Measurements from ENCODE around the gene SLC37A3.
"Not testable (repeated sequence)": the region's sequence is repeated elsewhere in the genome, so short reads cannot be mapped to it uniquely, and the experiment has no call there.

SLC37A3 gene, protein sequence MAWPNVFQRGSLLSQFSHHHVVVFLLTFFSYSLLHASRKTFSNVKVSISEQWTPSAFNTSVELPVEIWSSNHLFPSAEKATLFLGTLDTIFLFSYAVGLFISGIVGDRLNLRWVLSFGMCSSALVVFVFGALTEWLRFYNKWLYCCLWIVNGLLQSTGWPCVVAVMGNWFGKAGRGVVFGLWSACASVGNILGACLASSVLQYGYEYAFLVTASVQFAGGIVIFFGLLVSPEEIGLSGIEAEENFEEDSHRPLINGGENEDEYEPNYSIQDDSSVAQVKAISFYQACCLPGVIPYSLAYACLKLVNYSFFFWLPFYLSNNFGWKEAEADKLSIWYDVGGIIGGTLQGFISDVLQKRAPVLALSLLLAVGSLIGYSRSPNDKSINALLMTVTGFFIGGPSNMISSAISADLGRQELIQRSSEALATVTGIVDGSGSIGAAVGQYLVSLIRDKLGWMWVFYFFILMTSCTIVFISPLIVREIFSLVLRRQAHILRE

DNA sequence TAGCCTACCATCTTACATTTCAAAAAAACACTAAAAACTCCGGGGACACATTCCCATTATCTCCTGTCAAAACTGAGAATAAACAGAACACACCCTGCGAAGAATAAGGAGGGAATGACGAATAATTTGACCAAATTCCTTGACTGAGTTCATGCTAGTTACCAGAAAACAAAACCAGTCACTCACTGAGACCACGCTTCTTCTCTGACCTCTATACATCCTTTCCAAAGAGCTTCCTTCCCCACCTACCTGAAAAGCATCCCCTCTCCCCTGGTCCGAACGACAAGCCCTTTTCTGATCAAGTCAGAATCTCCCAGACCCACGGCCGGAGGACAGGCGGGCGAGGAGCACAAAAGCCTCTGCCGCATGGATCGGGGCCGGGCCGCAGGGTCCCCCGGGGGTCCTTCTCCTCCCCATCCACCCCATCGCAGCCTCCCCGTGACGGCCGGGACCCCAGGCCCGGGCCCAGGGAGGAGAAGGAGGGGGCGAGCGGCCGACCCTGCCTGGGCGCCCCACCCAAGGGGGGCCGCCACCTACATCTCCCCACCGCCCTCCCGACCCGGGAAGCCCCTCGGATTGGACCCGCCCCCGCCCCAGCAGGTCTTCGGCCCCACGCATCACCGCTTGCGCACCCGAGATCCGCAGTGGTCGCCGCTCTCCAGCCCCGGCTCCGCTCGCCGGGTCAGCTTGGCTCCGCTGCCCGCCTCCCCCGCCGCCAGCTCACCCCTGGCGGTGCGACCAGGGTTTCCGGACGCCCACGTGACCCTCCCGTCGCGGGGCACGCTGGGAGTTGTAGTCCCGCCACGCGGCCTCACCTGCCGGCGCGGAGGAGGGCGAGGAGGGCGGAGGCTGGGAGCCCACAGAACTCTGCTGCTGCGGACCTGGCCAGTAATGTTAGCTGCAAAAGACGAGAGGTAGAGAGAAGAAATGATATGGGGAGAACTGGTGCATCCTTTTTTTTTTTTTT is at the start of gene SLC37A3:
Gene SLC37A3, minus strand, starts transcription at position 747 of the 967 bp plus-strand sequence. CDS start 16,004 bp downstream, outside the sequence.
- DNase-seq: peak; percentile 61

DNA sequence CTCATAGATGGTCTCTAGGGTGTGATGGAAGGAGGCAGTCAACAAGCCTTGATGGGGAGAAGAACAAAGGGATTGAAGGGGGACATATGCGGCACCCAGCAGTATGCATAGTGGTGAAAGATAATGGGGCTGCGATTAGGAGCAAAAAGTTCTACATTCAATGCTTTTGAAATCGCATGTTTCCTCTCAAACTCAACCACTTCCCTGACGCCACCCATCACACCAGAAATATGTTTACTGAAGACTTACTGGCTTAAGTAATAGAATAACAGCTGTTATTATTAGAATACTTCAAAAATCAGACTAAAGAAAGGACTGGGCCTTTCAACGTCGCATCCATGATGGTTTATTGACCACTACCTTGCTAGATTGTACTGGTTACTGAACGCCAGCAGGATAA is 49.5 kb upstream of the SLC37A3 start:
- no peak for DNase-seq

DNA sequence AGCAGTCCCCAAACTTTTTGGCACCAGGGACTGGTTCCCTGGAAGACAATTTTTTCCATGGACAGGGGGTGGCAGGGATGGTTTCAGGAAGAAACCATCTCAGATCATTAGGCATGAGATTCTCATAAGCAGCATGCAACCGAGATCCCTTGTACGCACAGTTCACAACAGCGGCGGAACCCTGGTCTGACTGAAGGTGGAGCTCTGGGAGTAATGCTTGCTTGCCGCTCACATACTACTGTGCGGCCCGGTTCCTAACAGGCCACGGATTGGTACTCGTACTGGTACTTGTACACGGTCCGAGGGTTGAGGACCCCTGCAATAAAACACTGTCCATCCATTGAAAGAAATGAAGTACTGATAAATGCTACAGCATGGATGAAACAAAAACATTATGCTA is 48.1 kb upstream of the SLC37A3 start:
- no peak for DNase-seq

DNA sequence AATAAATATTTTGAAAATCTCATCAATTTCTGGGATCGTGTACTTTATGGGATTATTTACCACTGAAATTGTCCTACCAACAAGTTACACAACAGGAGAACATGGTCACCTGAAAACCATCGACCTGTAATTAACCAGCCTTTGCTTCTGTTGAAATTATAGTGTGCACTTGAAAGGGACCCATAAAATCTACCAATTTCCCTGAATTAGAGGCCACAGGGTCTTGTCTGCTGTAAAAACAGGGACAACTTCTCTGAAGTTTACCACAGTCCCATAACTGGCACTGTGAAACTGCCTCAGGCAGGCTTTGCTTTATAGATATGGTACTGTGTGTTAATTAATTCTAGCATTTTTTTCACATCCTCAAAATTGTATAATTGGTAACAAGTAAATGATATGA is 43.2 kb upstream of the SLC37A3 start:
- no peak for DNase-seq

DNA sequence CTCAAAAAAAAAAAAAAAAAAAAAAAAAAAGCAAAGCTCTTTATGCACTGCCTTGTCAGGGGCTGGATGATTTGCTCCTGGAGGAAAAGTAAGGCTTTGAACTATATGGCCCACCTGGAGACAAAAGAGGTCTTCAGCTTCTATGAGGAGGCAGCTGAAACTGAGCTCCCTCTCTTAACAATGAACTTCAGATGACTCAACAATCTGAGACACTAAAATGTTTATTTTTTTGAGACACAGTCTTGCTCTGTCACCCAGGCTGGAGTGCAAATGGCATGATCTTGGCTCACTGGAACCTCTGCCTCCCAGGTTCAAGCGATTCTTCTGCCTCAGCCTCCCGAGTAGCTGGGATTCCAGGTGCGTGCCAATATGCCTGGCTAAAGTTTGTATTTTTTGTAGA is 42.3 kb upstream of the SLC37A3 start:
- no peak for DNase-seq

DNA sequence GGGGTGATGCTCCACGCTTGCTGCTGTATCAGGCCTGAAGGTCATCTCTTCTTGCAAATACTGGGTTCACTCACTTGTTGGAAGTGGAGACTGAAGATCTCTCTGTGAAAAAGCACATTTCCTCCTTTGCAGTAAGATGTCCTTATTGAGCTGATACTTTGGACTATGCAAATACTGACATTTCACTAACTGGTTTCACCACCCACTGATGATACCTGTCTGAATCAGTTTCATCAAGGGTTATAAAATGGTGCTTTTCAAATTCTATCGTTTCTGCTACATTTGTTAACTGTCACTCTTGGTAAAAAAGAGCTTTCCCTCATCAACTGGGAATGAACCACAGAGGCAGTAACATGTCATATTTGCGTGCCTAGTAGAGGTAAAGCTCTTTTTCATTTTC is 41.0 kb upstream of the SLC37A3 start:
- no peak for DNase-seq

DNA sequence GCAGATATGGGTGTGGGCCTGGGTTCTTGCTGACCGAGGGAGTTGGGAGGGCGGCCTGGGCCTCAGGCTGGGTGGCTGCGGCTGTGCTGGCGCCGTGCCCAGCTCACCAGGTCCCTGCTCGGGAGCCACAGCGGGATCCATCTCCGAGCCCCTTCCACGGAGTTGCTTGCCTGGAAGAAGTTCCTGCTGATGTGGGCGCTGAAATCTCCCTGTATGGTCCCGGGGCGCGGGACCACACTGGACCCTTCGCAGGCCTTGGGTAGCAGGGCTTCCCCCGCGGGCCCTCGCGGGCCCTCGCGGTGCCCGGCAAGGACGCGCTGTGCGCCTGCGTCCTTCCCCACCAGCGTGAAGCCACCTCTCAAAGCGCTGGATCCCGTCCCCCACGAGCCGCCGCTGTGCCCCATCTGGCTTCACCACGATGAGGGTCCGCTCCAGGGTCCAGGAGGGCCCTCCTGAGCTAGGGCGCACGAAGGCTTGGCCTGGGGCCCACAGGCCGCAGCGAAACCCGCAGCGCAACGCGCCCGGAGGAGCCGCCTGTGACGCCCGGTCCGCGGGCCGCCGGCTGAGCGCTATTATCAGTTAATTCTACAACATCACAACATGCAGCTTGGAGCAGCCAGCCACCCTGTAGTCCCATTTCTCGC is 37.0 kb upstream of the SLC37A3 start:
- no peak for DNase-seq

DNA sequence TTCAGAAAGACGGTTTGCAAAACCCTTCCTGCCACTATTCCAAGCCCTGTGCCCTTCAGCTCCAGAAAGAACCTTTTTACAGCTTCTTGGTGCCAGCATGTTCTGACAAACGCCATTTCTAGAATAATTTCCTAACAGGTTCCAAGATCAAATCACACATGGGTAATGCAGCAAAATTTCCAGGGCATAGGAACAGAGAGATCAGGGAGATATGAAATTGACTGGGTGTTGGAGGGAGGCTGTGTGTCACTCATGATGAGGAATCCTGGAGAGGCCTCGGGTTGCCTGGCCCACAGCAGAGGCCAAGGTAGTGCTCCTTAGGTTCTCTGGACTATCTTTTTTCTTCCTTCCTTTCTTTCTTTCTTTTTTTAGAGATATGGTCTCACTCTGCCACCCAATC is 35.1 kb upstream of the SLC37A3 start:
- DNase-seq: no peak

DNA sequence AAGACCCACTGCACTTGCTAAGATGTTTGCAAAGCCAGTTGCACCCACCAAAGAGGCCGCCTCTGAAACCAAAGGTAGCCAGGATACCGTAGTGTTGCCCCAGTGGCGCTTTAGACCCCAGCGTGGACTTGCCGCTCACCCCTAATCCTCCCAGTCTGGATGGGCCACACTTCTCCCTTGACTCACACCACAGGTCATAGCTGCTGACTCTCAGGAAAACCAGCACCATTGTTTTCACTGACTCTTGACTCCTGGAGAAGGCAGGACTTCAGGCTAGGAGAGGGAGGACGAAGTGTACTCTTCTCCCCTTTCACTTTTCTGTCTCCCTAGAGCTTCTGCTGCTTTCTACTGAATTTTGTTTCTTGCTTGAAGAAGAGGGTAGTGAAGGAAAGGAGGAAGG is 27.8 kb upstream of the SLC37A3 start:
- no peak for DNase-seq

DNA sequence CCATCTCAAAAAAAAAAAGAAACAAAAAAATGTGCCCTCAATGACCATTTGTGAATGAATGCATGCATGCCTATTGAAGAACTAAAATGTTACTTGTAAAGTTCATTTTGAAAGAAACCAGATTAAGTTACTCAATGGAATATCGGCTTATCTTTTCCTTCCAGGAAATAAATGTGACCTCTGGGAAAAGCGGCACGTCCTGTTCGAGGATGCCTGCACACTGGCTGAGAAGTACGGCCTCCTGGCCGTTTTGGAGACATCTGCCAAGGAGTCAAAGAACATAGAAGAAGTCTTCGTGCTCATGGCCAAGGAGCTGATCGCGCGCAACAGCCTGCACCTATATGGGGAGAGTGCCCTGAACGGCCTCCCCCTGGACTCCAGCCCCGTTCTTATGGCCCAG is 27.4 kb upstream of the SLC37A3 start:
- no peak for DNase-seq

DNA sequence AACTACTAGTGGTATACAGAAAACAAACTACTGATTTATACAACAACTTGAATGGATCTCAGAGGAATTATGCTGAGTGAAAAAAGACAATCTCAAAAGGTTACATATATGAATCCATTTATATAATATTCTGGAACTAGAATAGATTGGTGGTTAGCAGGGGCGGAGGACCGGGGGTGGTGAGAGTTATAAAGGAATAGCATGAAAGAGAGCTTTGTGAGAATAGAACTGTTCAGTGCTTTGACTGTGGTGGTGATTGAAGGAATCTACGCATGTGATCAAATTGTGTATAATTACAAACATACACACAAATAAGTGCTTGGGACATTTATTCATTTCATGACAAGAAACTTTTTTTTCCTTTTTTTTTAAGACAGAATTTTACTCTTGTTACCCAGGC is 25.2 kb upstream of the SLC37A3 start:
- DNase-seq: no peak

DNA sequence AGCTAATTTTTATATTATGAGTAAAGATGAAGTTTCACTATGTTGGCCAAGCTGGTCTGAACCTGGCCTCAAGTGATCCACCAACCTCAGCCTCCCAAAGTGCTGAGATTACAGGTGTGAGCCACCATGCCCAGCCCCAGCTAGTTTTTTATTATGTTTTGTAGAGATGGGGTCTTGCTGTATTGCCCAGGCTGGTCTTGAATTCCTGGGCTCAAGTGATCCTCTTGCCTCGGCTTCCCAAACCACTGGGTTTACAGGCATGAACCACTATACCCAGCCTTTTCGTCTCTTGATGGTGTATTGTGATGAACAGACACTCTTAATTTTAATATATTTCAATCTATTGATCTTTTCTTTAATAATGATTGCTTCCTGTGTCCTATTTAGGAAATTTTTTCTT is 23.2 kb upstream of the SLC37A3 start:
- no peak for DNase-seq

DNA sequence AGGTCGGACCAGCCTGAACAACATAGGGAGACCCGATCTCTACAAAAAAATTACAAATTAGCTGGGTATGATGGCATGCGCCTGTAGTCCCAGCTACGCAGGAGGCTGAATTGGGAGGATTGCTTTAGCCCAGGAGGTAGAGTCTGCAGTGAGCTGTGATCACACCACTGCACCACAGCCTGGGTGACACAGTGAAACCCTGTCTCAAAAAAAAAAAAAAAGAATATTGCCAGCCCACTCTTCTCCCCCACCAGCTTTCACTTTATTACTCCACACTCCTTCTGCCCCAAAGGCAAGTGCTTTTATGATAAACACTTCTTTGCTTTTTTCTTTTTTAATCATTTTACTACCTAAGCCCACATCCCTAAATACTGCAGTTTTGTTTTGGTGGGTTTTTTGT is 20.3 kb upstream of the SLC37A3 start:
- no peak for DNase-seq

DNA sequence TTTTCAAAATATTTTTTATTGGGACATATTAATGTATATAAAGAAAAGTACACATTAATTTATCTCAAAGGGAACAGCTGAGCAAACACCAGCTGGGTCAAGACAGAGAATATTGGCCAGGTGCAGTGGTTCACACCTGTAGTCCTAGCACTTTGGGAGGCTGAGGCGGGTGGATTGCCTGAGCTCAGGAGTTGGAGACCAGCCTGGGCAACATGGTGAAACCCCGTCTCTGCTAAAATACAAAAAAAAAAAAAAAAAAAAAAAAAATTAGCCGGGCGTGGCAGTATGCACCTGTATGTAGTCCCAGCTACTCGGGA is 19.8 kb upstream of the SLC37A3 start:
- peak; percentile 88 for DNase-seq

DNA sequence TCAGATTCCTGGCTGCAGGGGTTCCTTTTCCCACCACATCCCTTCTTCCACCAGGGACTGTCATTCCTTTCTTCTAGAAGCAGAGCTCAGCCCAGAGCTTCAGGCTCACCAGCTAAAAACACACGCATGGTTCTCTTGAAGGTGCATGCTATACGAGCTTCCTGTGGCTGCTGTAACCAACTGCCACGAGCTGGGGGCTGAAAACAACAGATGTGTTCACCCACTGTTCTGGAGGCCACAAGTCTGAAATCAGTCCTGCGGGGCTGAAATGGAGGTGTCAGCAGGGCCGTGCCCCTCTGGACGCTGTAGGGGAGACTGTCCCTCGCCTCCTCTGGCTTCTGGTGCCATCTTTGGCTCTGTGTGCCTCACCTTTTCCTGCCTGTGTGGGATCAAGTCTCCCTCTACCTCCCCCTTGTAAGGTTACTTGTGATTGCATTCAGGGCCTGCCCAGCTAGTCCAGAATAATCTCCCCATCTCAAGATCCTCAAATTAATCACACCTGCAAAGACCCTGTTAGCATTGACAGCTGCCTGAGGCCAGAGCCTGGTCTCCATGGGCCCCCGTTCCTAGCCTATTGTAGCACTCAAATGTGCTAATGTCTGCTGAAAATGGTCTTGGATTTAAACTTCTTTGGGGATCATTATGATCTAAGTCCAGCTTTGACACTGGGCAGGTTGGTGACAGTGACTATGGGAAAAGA is 19.3 kb upstream of the SLC37A3 start:
- peak; percentile 49 for DNase-seq

DNA sequence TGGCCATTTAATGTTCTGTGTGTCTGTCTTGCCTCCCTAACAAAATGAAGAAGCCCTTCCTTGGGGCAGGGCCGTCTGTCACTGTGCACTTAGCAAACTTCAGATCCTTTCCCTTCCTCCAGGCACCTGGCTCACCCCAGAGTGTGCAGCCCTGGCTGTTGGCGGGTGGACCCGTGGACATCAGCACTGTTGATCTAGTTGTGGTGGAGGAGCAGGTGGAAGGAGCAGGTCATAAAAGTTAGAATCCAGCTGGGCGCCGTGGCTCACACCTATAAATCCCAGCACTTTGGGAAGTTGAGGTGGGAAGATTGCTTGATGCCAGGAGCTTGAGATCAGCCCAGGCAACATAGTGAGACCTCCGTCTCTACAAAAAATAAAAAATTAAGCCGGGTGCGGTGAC is 18.2 kb upstream of the SLC37A3 start:
- peak; percentile 42 for DNase-seq

DNA sequence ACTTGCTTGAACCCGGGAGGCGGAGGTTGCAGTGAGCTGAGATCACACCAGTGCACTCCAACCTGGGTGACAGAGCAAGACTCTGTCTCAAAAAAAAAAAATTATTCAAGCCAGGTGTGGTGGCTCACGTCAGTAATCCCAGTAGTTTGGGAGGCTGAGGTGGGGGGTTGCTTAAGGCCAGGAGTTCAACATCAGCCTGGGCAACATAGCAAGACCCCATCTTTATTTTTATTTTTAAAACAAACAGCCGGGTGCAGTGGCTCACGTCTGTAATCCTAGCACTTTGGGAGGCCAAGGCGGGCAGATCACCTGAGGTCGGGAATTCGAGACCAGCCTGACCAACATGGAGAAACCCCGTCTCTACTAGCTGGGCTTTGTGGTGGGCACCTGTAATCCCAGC is 17.5 kb upstream of the SLC37A3 start:
- not testable (repeated sequence) for DNase-seq

DNA sequence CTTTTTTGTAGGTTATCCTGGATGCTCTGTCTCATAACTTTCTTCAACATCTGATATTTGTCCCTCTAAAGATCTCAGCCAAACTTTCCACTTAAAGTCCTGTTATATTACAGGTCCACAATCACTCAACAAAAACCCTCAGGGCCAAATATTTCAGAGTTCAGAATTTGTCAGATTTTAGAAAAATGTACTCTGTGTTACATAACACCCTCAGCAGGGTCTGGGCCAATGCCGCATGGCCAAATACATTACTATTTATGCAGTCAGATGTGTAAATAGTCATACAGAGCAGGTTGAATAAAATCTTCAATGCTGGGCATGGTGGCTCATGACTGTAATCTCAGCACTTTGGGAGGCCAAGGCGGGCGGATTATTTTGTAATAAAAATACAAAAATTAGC is 17.0 kb upstream of the SLC37A3 start:
- no peak for DNase-seq

DNA sequence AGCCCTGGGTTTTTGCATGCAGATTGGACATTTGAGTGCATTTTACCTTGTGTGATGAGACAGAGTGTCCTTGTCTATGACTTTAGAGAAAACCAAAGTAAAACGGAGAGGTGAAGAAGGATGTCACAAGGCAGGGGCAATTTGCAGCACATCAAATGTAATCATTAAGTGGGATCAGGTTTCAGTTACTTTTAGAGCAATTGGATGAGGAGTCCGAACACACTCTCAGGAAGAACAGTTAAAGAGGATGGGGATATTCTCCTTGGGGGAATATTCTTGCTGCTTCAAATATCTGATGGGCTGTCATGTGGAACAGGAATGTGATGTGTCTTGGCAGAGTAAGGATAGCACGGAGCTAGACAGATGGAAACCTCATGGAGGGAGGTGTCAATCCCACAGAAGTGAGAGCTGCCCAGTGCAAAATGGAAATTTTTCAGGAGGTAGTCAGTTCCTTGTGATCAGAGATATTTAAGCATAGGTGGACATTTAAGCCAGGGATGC is 6.3 kb upstream of the SLC37A3 start:
- DNase-seq: no peak

DNA sequence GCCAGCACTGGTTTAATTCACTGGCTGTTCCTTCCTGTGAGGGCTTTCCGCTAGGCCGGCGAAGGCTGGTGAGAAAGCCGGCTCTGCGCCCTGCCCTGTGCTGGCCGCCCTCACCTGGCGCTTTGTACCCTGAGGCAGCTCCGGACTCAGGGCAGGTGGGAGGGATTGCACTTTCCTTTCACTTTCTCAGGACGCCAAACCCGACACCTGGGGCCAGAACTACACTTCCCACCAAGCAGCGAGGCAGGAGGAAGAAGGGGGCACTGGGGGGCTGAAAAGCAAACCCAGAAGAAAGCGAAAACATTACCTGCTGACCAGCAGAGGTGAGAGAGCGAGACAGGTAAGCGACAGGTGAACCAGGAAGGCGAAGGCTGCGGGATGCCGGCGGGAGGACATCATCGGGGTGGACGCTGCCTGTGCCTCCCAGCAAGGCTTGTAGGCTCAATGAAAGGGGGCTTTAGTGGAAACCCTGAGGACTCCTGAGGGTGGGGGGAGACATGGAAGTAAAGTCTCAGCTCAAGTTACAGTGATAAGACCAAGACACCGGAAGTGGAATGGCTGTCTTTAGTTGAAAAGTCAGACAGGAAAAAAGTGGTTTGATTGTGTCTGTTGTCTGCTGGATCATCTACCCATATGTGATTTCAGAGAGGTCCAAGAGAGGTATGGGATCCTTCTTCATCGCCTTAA is 5.7 kb upstream of the SLC37A3 start, which contains the start of gene RAB19:
Gene RAB19, plus strand, starts transcription at position 181 of the 687 bp plus-strand sequence. CDS start 3,589 bp downstream, outside the sequence.
- peak; percentile 42 for DNase-seq

DNA sequence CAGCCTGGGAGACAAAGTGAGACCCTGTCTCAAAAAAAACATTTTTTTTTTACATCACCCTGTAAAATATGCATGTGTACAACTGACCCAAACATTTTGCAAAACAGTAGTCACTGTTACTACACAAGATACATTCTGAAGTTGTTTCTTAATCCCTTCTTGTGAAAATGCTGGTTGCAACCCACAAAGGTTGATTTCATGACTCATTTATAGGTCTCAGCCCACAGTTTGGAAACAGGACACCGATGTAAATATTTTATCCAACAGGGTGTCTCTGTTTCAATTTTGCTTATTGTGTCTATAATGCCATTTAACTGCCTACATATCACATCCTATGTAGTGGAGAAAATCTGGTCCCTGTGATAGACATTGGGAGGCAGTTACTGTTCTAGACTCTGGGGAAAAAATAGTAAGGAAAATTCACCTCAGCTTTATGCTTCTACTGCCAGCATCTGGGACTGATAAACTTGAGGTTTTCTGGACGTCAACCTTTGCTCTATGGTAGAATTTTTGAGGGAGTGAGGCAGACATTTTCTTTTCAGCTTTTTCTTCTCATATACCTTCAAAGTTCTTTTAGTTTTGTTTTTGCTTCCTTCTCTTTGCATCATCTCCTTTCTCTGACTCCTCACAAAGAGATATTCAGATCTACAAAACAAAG is 4.0 kb upstream of the SLC37A3 start:
- no peak for DNase-seq

Measured in DMS153 (cell line).